ENCODE measurements around the gene PTCD3. TPM values are rescaled to one million over a fixed set of nuclear protein-coding genes. Genes with fewer than 3 reads are reported as not detected.

The PTCD3 gene
- total RNA-seq, 1 experiment from 2014 or later, result 55.5 TPM

DNA sequence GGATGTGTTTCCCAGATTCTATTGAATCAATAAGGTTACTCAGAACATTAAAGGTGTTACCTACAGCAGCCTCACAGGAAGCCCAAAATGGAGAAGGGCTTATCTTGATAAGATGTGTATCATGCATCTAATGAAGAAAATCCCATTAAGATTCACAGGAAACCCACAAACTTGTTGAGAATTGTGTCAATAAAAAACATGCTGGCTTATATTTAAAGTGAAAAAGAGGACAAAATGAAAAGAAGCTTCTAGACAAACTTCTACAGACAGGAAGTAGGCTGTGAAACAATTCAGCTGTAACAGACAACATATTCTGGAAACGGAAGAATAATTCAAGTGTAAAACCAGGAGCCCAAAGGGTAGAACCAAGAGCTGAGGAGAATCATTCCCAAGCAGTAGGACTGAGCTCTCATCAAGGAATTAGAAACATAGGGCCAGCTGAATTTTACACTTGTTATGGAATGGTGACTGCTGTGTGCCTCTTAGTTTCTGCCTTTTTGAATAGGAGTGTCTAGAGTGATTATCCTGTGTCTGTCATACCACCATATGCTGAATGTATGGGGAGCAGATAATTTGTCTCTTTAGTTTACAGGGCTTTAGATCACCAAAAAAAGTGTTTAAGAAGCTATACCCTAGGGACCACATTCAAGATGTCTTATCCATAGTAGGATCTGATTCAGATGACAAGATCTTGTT lies 79.6 kb downstream of the PTCD3 start:
- in situ Hi-C loops (cut with HindIII; ENCODE audit: low pct_unique_long_range_greater_than_20kb, low sequenced_read_pairs), result no loop called here
- DNase-seq (ENCODE audit: low read depth), result no peak

DNA sequence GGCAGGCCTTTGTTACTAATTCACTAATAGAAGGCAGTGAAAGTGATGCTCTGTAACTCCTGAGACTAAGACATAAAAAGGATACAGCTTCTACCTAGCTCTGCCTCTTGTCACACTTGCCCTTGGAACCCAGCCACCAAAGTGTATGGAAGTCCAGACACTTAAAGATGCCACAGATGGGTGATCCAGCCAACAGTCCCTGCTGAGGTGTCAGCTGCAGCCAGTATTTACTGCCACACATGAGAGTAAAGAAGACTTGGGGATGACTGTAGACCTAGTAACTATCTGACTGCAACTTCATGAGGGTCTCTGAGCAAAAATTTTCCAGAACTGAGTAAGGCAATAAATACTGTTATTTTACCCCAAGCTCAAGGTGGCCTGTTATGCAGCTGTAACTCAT lies 80.4 kb downstream of the PTCD3 start:
- in situ Hi-C loops (cut with HindIII; ENCODE audit: low pct_unique_long_range_greater_than_20kb, low sequenced_read_pairs), result no loop called here

DNA sequence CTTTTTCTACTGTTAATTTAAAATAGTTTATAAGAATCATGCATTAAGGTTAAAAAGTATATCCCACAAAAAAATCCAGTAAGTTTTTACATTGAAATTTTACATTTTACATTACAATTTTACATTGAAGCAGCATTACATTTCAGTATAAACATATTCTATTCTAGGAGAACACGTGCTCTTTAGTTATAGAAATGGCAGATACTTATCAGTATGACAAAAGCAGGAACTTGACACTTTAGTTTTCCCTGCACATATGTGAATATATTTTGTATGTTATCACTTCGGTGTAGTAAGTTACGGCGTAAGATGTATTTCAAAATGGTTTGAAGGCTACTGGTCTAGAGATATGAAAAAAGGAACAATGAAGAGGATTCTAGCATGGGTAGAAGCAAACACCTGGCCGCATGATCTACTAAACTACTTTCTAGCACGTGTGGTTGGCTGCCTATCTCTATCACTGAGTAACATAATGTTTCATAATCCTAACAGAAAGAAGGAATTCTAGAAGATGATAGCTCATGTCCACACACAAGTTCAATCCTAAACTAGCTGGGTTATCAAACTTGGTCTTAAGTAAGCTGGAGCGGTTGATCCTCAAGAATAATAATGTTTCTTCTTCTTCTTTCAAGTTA lies 83.9 kb downstream of the PTCD3 start:
- in situ Hi-C loops (cut with HindIII; ENCODE audit: low pct_unique_long_range_greater_than_20kb, low sequenced_read_pairs), result no loop called here
- no peak for DNase-seq (ENCODE audit: low read depth)

More for the DNA sequence above, 80.4 kb downstream of the PTCD3 start:
- DNase-seq (ENCODE audit: low read depth), result no peak

Other genes starting within 250 kb of the PTCD3 start
- gene ST3GAL5, start 217.2 kb upstream of the PTCD3 start, total RNA-seq (2014; rRNA removed; shearing (Covaris generic); ENCODE audit: low replicate concordance), result 17.5 and 19.2 TPM in 2 replicates
- gene POLR1A, start 349 bp upstream of the PTCD3 start, total RNA-seq (2014; rRNA removed; shearing (Covaris generic); ENCODE audit: low replicate concordance), result 13.5 and 16.4 TPM in 2 replicates
- gene IMMT, start 89.2 kb downstream of the PTCD3 start, total RNA-seq (2014; rRNA removed; shearing (Covaris generic); ENCODE audit: low replicate concordance), result 39.2 and 52.3 TPM in 2 replicates
- 60.8 and 97.5 TPM in 2 replicates for gene MRPL35, start 93.2 kb downstream of the PTCD3 start, total RNA-seq (2014; rRNA removed; shearing (Covaris generic); ENCODE audit: low replicate concordance)
- 0.12 and 0.20 TPM in 2 replicates for gene REEP1, start 231.4 kb downstream of the PTCD3 start, total RNA-seq (2014; rRNA removed; shearing (Covaris generic); ENCODE audit: low replicate concordance)

Data from Caki2 (cell line).